ENCODE data around the gene HIPK1.

DNA sequence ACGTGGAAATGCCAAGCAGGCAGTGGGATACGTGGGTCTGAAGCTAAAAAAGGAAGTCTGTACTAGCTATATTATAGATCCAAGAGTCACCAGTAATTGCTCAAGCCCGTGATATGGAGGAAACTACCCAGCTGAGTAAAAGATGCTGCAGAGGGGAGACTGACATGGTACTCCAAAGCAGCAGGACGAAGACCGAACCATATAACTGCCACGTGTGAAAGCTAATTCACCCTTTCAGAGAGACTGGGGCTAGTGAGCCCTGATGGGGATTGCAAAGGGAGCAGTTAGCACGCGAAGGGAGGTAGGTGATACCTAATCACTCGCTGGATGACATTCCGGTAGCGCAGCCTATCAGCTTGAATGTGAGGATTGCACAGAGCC lies 24.8 kb upstream of the HIPK1 start:
- TF ChIP-seq, protein P1, sequence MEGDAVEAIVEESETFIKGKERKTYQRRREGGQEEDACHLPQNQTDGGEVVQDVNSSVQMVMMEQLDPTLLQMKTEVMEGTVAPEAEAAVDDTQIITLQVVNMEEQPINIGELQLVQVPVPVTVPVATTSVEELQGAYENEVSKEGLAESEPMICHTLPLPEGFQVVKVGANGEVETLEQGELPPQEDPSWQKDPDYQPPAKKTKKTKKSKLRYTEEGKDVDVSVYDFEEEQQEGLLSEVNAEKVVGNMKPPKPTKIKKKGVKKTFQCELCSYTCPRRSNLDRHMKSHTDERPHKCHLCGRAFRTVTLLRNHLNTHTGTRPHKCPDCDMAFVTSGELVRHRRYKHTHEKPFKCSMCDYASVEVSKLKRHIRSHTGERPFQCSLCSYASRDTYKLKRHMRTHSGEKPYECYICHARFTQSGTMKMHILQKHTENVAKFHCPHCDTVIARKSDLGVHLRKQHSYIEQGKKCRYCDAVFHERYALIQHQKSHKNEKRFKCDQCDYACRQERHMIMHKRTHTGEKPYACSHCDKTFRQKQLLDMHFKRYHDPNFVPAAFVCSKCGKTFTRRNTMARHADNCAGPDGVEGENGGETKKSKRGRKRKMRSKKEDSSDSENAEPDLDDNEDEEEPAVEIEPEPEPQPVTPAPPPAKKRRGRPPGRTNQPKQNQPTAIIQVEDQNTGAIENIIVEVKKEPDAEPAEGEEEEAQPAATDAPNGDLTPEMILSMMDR (IDR thresholded peaks at IDR 0.05; ENCODE audit: insufficient read depth, low read length): no peak
- TF ChIP-seq POLR2AphosphoS5 (IDR thresholded peaks at IDR 0.05; ENCODE audit: low read depth) (no peak), SPI1 (IDR thresholded peaks at IDR 0.05; ENCODE audit: borderline replicate concordance, low read depth) (peak; percentile 72)

All from HL-60 (cell line).